ENCODE measurements around the gene SPATS2. TPM values are rescaled to one million over a fixed set of nuclear protein-coding genes. Genes with fewer than 3 reads are reported as not detected.
"Not testable (repeated sequence)": the region's sequence is repeated elsewhere in the genome, so short reads cannot be mapped to it uniquely, and the experiment has no call there.

SPATS2 gene
- polyA plus RNA-seq, 3 donors, result 4.8 to 13.4 (median 5.0) TPM

DNA sequence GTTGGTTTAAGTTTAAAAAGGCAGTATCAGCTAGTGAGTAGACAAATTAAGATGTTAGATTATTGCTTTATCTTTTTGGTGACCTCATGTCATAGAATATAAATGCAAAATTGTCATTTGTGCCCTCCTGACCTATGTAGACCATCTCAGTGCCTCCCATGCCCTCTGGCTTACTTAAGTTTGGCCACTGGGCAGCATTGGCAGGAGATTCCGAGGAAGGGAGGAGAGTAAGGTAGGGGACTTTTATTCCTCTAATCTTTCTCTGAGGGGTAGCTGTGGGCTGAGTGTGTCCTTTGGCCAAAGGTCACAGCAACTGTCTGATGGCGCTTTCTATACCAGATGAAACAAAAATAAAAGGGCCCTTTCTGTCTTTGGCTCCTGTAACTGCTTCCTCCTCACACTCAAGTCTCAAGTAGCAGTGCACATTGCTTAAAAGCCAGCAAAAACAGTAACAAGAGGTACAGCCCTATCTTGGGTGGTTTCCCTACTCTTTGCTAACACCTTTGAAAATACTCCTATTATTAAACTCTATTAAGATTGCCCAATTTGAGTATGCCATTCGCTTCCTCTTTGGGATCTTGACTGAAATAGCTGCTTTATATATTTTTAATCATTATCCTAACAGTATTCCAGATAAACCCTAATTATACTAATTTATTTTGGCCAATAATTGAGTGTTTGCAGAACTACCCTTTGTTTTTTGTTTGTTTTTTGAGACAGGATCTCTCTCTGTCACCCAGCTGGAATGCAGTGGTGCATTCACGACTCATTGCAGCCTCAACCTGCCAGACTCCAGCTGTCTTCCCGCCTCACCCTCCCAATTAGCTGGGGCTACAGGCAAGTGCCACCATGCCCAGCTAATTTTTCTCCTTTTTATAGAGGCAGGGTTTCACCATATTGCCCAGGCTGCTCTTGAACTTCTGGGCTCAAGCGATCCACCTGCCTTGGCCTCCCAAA is 115.1 kb downstream of the SPATS2 start:
- WGBS, 3 donors, result 75 to 92% (median 79%) methylated on average over 6 of the region's 6 CpGs
- H3K27ac ChIP-seq (ENCODE audit: low read depth, low read length), result no peak overlapping the region

DNA sequence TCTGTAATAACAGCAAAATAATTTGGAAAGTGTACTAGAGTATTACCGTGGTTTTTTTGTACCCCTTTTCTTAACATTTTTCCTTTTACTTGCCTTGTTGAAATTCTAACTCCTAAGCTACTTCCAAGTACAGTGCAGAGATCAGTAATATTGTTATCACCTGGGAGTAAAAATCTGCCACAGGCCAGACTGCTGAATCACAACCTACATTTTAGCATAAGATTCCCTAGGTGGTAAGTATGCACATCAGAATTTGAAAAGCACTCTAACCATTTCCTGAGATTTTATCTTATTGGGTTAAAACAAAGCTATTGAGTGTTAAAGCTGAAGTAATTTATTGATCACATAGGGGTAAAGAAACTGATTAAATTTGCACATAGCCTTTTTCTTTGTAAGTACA is 116.4 kb downstream of the SPATS2 start:
- WGBS, 3 donors, result 74 to 86% (median 83%) methylated on average over 1 of the region's 1 CpG
- no peak overlapping the region for H3K27ac ChIP-seq (ENCODE audit: low read depth, low read length)

DNA sequence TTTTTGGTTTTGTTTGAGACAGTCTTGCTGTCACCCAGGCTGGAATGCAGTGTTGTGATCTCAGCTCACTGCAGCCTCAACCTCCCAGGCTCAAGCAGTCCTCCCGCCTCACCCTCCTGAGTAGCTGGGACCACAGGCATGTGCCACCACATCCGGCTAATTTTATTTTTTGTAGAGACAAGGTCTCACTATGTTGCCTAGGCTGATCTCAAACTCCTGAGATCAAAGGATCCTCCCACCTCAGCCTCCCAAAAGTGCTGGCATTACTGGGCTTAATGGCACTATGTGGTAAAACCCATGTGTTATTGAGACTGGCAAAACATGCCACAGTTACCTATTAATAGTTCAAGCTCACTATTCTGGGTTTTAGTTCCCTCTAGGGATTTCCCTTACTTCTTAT is 120.3 kb downstream of the SPATS2 start:
- no peak overlapping the region for H3K27ac ChIP-seq (ENCODE audit: low read depth, low read length)
- 96 to 100% (median 100%) methylated on average over 2 of the region's 2 CpGs for WGBS, 3 donors

DNA sequence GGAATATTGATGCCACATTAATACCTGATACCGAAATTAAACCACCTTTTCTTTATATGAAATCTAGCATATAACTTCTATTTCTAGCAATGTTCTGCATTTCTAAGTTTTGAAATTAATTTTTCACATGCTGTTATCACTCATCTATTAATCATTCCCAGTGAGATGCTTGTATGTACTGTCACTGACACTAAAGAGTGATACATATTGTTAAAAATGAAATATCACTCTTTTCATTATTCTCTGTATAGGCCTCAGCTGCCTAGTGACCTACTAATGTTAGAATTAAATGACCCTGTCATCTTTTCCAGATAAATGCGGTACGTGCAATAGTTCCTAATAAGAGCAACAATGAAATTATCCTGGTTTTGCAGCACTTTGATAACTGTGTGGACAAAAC is 121.9 kb downstream of the SPATS2 start:
- 93 to 97% (median 95%) methylated on average over 3 of the region's 3 CpGs for WGBS, 3 donors
- H3K27ac ChIP-seq (ENCODE audit: low read depth, low read length), result no peak overlapping the region

GRCh38 chr12:49489720-49490119 is 122.5 kb downstream of the SPATS2 start:
- no peak overlapping the region for H3K27ac ChIP-seq (ENCODE audit: low read depth, low read length)
- WGBS, 3 donors, result 89 to 90% (median 89%) methylated on average over 4 of the region's 4 CpGs

- H3K27ac ChIP-seq (ENCODE audit: low read depth, low read length), result no peak overlapping the region
- WGBS, 3 donors, result 80 to 97% (median 86%) methylated on average over 1 of the region's 1 CpG
Observed at GRCh38 chr12:49491823-49492222, 124.6 kb downstream of the SPATS2 start.

DNA sequence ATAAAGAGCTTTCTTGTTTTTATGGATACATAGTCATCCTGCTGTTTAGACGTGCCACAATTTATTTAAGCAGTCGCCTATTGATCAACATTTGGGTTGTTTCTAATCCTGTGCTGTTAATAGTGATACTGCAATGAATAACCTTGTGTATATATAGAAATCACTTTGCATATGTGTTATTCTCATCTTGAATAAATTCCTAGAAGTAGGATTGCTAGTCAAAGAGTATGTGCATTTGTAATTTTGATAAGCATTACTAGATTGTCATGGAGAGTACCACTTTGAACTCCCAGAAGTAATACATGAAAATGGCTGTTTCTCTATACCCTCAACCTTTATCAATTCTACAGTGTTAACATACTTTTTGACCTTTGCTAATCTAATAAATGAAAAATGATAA is 126.6 kb downstream of the SPATS2 start:
- no peak overlapping the region for H3K27ac ChIP-seq (ENCODE audit: low read depth, low read length)
- WGBS, 3 donors, result 49 to 97% (median 72%) methylated on average over 2 of the region's 2 CpGs

DNA sequence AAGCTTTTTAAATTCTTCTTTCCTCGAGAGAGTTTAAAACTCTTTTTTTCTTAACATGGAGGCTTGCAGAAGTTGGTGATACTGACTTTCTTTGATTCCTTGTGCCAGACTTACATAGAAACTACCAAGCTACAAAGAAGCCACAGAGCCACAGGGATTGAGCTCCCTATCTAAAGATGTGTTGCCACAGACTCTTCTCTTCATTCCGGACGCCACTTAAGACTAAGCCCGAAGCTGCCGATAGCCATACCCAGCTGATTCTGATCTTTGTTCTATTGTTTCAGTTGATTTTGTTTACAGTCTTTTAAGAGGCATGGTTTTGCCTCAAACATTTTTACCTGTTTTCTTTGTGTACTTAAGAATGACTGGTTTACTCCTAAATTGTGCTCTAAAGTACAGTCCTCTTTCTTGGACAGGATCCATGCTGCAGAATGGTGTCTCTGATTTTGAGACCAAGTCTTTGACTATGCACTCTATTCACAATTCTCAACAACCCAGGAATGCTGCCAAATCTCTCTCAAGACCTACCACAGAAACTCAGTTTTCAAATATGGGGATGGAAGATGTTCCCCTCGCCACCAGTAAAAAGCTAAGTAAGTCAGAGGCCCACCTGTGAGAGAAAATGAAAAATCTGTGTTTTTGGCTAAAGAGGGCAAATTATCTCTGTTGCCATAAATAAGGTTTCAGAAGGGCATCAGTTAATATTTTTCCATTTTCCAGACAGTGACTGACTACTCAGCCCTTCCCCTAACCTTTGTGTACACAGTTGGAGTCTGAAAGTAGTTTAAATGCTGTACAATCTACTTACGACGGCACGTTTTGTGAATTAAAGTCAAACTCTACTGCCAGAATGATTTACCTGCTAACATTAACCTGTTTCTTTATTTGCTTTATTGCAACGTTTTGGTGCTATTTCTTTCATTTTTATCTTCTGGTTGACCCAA is 129.4 kb downstream of the SPATS2 start:
- no peak overlapping the region for H3K27ac ChIP-seq (ENCODE audit: low read depth, low read length)
- 82 to 93% (median 91%) methylated on average over 10 of the region's 10 CpGs for WGBS, 3 donors

- 62 to 83% (median 75%) methylated on average over 1 of the region's 1 CpG for WGBS, 3 donors
- no peak overlapping the region for H3K27ac ChIP-seq (ENCODE audit: low read depth, low read length)
Observed at GRCh38 chr12:49501895-49502294, 134.6 kb downstream of the SPATS2 start.

DNA sequence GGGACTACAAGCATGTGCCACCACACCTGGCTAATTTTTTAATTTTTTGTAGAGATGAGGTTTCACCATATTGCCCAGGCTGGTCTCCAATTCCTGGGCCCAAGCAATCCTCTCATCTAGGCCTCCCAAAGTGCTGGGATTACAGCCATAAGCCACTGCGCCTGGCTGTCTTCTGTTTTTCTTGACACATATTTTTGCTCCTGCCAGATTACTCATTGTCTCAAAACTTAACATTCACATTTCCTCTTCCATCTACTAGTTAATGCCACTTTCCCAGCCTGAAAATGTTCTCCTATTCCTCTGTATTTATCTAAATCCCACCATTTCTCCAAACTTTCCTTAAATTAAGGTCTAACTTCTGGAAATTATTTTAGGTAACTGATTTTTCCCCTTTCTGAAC is 135.3 kb downstream of the SPATS2 start:
- H3K27ac ChIP-seq (ENCODE audit: low read depth, low read length), result no peak overlapping the region
- 91 to 100% (median 100%) methylated on average over 1 of the region's 1 CpG for WGBS, 3 donors

DNA sequence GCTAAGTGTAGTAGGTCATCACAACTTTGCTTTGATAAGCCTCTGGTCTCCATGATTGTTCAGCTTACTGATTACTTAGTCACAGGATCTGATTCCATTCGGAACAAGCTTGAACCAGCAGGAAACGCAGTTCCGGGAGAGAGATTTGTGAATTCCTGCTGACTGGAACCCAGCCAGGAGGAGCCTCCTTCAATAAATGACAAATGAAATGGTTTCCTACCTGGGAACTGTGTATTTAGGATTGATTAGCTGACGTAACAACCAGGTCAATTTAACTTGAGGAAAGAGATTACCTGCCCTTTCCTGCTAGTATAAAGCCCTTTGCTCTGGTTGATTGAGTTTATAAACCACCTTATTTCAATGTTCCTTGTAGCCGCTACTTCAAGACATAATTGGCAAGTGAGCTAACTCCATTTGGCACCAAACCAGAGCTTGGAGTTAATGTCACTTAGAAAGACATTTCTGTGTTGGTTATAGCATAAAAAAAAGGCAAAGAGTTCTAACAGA is 136.5 kb downstream of the SPATS2 start:
- H3K27ac ChIP-seq (ENCODE audit: low read depth, low read length), result no peak overlapping the region
- 46 to 77% (median 61%) methylated on average over 5 of the region's 5 CpGs for WGBS, 3 donors

- no peak overlapping the region for H3K27ac ChIP-seq (ENCODE audit: low read depth, low read length)
Observed at GRCh38 chr12:49505672-49506071, 138.4 kb downstream of the SPATS2 start.

DNA sequence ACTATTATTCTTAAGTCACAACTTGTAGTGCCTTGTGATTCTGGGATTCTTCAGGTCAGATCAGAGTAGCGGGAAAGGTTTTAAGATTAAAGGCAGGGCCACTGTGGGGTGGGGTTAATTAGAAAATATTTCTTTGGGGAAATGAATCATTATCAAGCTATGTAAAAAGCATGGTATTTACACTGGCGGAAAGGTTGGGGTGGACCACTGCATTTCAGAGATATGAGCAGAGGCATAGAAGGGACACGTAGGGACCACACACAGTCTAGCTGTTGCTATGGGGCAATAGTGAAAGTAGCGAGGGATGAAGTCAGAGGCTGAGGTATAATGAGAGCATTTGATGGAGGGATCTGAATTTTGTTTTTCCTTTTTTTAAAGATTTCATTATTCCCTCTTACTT is 139.9 kb downstream of the SPATS2 start:
- WGBS, 3 donors, result 83 to 92% (median 88%) methylated on average over 4 of the region's 4 CpGs
- H3K27ac ChIP-seq (ENCODE audit: low read depth, low read length), result no peak overlapping the region

DNA sequence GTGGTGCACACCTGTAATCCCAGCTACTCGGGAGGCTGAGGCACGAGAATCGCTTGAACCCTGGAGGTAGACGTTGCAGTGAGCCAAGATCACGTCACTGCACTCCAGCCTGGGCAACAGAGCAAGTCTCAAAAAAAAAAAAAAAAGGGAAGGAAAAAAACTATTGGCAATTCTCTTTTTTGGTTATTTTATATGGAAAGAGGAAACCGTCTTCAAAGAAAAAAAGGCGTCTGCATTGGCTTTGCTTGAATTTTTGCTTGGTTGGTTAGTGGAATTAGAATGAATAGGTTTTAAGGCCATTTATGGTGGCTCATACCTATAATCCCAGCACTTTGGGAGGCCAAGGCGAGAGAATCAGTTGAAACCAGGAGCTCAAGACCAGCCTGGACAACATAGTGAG is 142.4 kb downstream of the SPATS2 start:
- H3K27ac ChIP-seq (ENCODE audit: low read depth, low read length), result not testable (repeated sequence)
- WGBS, 3 donors, result 74 to 93% (median 83%) methylated on average over 8 of the region's 8 CpGs

DNA sequence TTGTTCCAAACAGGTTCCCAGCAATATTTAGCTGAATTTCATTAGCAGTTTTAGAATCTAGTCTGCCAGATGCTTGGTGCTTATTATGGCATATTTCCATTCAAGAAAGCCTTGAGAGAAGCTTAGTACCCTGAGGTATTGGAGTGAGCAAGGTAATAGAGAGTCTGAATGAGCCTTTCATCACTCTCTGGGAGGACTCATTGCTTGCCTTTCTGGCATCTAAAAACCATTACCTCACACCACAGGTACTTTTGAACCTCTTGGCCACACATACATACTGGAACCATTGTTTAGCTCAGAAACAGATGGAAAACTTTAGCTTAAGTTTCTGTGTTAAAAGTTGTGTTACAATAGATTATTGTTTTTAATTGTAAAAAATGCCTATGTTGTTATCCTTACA is 144.1 kb downstream of the SPATS2 start:
- no peak overlapping the region for H3K27ac ChIP-seq (ENCODE audit: low read depth, low read length)

GRCh38 chr12:49512546-49512945 is 145.3 kb downstream of the SPATS2 start:
- WGBS, 3 donors, result 83 to 89% (median 86%) methylated on average over 1 of the region's 1 CpG

DNA sequence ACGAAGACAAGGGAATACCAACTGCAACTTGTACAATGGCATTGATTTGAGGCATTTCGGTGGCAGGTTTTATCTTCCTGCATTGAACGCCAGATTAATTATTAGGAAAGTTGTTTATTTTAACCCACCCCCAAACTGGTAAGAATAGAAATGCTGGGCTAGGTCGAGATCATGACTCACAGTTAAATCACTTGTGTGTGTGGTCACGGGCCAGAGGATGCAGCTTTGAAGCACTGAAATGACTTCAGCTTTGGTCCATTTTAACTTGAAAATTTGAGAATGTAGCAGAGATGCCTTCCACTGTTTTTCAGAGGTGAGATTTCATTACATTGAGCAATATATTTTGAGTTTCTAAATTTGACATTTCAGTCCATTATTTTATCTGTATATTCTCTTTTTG is 148.0 kb downstream of the SPATS2 start:
- no peak overlapping the region for H3K27ac ChIP-seq (ENCODE audit: low read depth, low read length)
- WGBS, 3 donors, result 41 to 89% (median 85%) methylated on average over 5 of the region's 5 CpGs

More at GRCh38 chr12:49512546-49512945, 145.3 kb downstream of the SPATS2 start:
- H3K27ac ChIP-seq (ENCODE audit: low read depth, low read length), result no peak overlapping the region

- 73 to 89% (median 82%) methylated on average over 2 of the region's 2 CpGs for WGBS, 3 donors
- H3K27ac ChIP-seq (ENCODE audit: low read depth, low read length), result no peak overlapping the region
Observed at GRCh38 chr12:49518914-49519573, 151.8 kb downstream of the SPATS2 start.

DNA sequence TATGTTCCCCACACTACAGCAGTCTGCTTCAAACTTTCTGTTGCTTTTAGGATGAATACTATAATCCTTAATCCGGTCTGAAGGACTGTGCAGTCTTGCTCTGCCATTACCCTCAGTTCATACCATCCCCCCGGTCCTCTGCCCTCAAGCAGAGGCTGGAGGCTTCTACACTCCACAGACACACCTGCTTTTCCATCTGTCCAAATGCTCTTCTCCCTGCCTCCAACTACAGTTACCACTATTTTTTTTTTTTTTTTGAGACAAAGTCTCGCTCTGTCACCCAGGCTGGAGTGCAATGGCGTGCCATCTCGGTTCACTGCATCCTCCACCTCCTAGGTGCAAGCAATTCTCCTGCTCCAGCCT is 152.3 kb downstream of the SPATS2 start:
- WGBS, 3 donors, result 98 to 99% (median 98%) methylated on average over 5 of the region's 5 CpGs
- H3K27ac ChIP-seq (ENCODE audit: low read depth, low read length), result no peak overlapping the region
